ENCODE results near the gene SPINT1.

DNA sequence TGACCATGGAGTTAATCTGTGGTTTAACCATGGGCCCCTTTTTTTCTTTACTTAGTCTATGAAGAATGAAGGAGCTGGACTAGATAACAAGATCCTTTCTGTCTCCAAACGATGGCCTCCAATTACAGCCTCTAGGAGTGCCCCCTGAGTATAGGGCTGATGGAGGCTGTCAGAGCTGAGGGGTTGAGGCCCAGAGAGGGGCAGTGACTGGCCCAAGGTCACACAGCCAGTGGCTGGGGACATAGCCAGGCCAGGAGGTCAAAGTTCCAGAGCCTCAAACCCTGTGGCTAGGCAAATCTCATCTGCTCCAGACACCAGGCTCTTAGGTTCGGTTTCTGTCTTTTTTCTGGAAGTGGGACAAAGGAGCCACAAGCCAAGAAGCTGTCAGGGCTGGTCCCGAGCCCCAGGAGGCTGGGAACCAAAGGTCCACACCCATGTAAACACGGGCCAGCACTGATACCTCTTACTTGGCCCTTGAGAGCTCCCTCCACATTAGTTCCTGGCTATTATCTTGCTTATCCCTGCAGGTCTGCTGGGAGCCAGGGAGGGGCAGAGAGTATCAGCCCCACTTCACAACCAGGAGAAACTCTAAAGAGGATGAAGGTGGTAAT is 19.9 kb downstream of the SPINT1 start:
- TF ChIP-seq SUZ12 (IDR thresholded peaks at IDR 0.05; ENCODE audit: extremely low read depth, insufficient read depth, insufficient read length) (no peak), YY1 (IDR thresholded peaks at IDR 0.05; ENCODE audit: insufficient read depth, insufficient read length) (no peak), ZNF274 (IDR thresholded peaks at IDR 0.05; ENCODE audit: low read depth, low read length) (no peak)
